ENCODE data around the gene SPOCK3.
"Not testable (repeated sequence)": the region's sequence is repeated elsewhere in the genome, so short reads cannot be mapped to it uniquely, and the experiment has no call there.

SPOCK3 gene

DNA sequence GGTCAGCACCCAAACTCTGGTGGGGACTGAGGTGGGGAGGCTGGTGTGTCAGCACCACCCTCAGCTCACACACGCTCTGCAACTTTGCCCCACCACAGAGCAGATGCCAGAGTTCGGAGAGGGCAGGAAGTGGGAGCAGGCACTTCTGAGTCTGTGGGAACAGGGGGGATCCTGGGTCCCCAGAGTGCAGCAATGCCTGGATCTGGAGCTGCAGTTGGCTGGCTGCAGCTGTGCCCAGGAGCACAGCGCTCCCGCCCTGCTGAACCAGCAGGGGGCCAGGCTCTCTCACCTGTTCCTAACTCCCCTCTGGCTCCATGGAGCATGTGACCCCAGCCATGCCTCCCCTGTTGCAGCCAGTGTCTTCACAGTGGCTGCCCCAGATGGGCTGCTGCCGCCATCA is 252.4 kb downstream of the SPOCK3 start:
- Histone ChIP-seq H3K27me3 (ENCODE audit: control insufficient read depth in 2 of 2, insufficient read depth in 2 of 2, low read length in 2 of 2) (no peaks in the 10 kb centered on the region), H3K9ac (ENCODE audit: low read depth in 1 of 2, low read length in 2 of 2) (no peak overlapping the region), H3K9me3 (ENCODE audit: control insufficient read depth in 2 of 2, low read length in 2 of 2) (peaks cover 0 to 3% of the 10 kb centered on the region in 2 donors), H3K36me3 (ENCODE audit: control insufficient read depth in 2 of 2, insufficient read depth in 2 of 2, low read length in 2 of 2) (no peaks in the 10 kb centered on the region), H3K27ac (ENCODE audit: low read depth in 2 of 2, low read length in 2 of 2) (no peak overlapping the region), H3K4me1 (ENCODE audit: control insufficient read depth in 2 of 2, insufficient read depth in 2 of 2, low read length in 2 of 2) (no peaks in the 10 kb centered on the region), H3K4me3 (ENCODE audit: low read length in 2 of 2) (no peak overlapping the region)

GRCh38 chr4:166980419-166980818 is 253.9 kb downstream of the SPOCK3 start:
- Histone ChIP-seq H3K4me1 (ENCODE audit: control insufficient read depth in 2 of 2, insufficient read depth in 2 of 2, low read length in 2 of 2) (no peaks in the 10 kb centered on the region), H3K4me3 (ENCODE audit: low read length in 2 of 2) (no peak overlapping the region), H3K27me3 (ENCODE audit: control insufficient read depth in 2 of 2, insufficient read depth in 2 of 2, low read length in 2 of 2) (no peaks in the 10 kb centered on the region), H3K9ac (ENCODE audit: low read depth in 1 of 2, low read length in 2 of 2) (no peak overlapping the region), H3K9me3 (ENCODE audit: control insufficient read depth in 2 of 2, low read length in 2 of 2) (peaks cover 0 to 3% of the 10 kb centered on the region in 2 donors), H3K27ac (ENCODE audit: low read depth in 2 of 2, low read length in 2 of 2) (no peak overlapping the region), H3K36me3 (ENCODE audit: control insufficient read depth in 2 of 2, insufficient read depth in 2 of 2, low read length in 2 of 2) (no peaks in the 10 kb centered on the region)

GRCh38 chr4:166977596-166977995 is 256.7 kb downstream of the SPOCK3 start:
- Histone ChIP-seq H3K27ac (ENCODE audit: low read depth in 2 of 2, low read length in 2 of 2) (no peak overlapping the region), H3K36me3 (ENCODE audit: control insufficient read depth in 2 of 2, insufficient read depth in 2 of 2, low read length in 2 of 2) (no peaks in the 10 kb centered on the region), H3K27me3 (ENCODE audit: control insufficient read depth in 2 of 2, insufficient read depth in 2 of 2, low read length in 2 of 2) (no peaks in the 10 kb centered on the region), H3K4me1 (ENCODE audit: control insufficient read depth in 2 of 2, insufficient read depth in 2 of 2, low read length in 2 of 2) (no peaks in the 10 kb centered on the region), H3K9ac (ENCODE audit: low read depth in 1 of 2, low read length in 2 of 2) (no peak overlapping the region), H3K9me3 (ENCODE audit: control insufficient read depth in 2 of 2, low read length in 2 of 2) (peaks cover 0 to 3% of the 10 kb centered on the region in 2 donors), H3K4me3 (ENCODE audit: low read length in 2 of 2) (no peak overlapping the region)

GRCh38 chr4:166972071-166972470 is 262.2 kb downstream of the SPOCK3 start:
- Histone ChIP-seq H3K27me3 (ENCODE audit: control insufficient read depth in 2 of 2, insufficient read depth in 2 of 2, low read length in 2 of 2) (no peaks in the 10 kb centered on the region), H3K9me3 (ENCODE audit: control insufficient read depth in 2 of 2, low read length in 2 of 2) (no peaks in the 10 kb centered on the region), H3K27ac (ENCODE audit: low read depth in 2 of 2, low read length in 2 of 2) (no peak overlapping the region), H3K4me3 (ENCODE audit: low read length in 2 of 2) (no peak overlapping the region), H3K36me3 (ENCODE audit: control insufficient read depth in 2 of 2, insufficient read depth in 2 of 2, low read length in 2 of 2) (no peaks in the 10 kb centered on the region), H3K4me1 (ENCODE audit: control insufficient read depth in 2 of 2, insufficient read depth in 2 of 2, low read length in 2 of 2) (no peaks in the 10 kb centered on the region), H3K9ac (ENCODE audit: low read depth in 1 of 2, low read length in 2 of 2) (no peak overlapping the region)

- H3K4me3 ChIP-seq (ENCODE audit: low read length in 2 of 2); H3K9me3 ChIP-seq (ENCODE audit: control insufficient read depth in 2 of 2, low read length in 2 of 2); H3K27me3 ChIP-seq (ENCODE audit: control insufficient read depth in 2 of 2, insufficient read depth in 2 of 2, low read length in 2 of 2): not testable (repeated sequence)
These were observed 266.1 kb downstream of the SPOCK3 start for GRCh38 chr4:166968219-166968618.

GRCh38 chr4:166965562-166965961 is 268.7 kb downstream of the SPOCK3 start:
- Histone ChIP-seq H3K27ac (ENCODE audit: low read depth in 2 of 2, low read length in 2 of 2) (no peak overlapping the region), H3K4me1 (ENCODE audit: control insufficient read depth in 2 of 2, insufficient read depth in 2 of 2, low read length in 2 of 2) (no peaks in the 10 kb centered on the region), H3K27me3 (ENCODE audit: control insufficient read depth in 2 of 2, insufficient read depth in 2 of 2, low read length in 2 of 2) (no peaks in the 10 kb centered on the region), H3K4me3 (ENCODE audit: low read length in 2 of 2) (no peak overlapping the region), H3K36me3 (ENCODE audit: control insufficient read depth in 2 of 2, insufficient read depth in 2 of 2, low read length in 2 of 2) (no peaks in the 10 kb centered on the region), H3K9me3 (ENCODE audit: control insufficient read depth in 2 of 2, low read length in 2 of 2) (no peaks in the 10 kb centered on the region), H3K9ac (ENCODE audit: low read depth in 1 of 2, low read length in 2 of 2) (no peak overlapping the region)

More at GRCh38 chr4:166968219-166968618, 266.1 kb downstream of the SPOCK3 start:
- not testable (repeated sequence) for H3K4me1 ChIP-seq (ENCODE audit: control insufficient read depth in 2 of 2, insufficient read depth in 2 of 2, low read length in 2 of 2); H3K36me3 ChIP-seq (ENCODE audit: control insufficient read depth in 2 of 2, insufficient read depth in 2 of 2, low read length in 2 of 2); H3K9ac ChIP-seq (ENCODE audit: low read depth in 1 of 2, low read length in 2 of 2); H3K27ac ChIP-seq (ENCODE audit: low read depth in 2 of 2, low read length in 2 of 2)

DNA sequence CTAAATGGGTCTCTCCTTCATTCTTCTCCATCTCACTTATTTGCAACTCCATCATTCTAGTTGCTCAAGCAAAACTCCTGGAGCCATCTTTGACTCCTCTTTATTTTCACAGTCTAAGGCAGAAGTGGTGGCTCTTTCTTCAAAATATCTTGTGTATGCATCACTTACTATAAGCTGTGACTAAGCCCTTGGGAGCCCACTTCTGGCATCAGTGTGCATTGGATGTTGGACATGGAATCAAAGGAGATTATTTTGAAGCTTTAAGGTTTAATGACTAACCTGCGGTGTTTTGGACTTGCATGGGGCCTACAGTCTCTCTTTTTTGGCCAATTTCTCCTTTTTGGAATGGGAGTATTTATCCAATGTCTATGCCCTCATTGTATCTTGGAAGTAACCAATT is 276.8 kb downstream of the SPOCK3 start:
- no peaks in the 10 kb centered on the region for H3K36me3 ChIP-seq (ENCODE audit: control insufficient read depth in 2 of 2, insufficient read depth in 2 of 2, low read length in 2 of 2)
- H3K27ac ChIP-seq (ENCODE audit: low read depth in 2 of 2, low read length in 2 of 2): no peak overlapping the region

GRCh38 chr4:166956484-166956883 is 277.8 kb downstream of the SPOCK3 start:
- no peaks in the 10 kb centered on the region for H3K36me3 ChIP-seq (ENCODE audit: control insufficient read depth in 2 of 2, insufficient read depth in 2 of 2, low read length in 2 of 2)
- no peaks in the 10 kb centered on the region for H3K27me3 ChIP-seq (ENCODE audit: control insufficient read depth in 2 of 2, insufficient read depth in 2 of 2, low read length in 2 of 2)
- no peak overlapping the region for H3K9ac ChIP-seq (ENCODE audit: low read depth in 1 of 2, low read length in 2 of 2)
- H3K27ac ChIP-seq (ENCODE audit: low read depth in 2 of 2, low read length in 2 of 2): no peak overlapping the region
- no peak overlapping the region for H3K4me3 ChIP-seq (ENCODE audit: low read length in 2 of 2)
- no peaks in the 10 kb centered on the region for H3K9me3 ChIP-seq (ENCODE audit: control insufficient read depth in 2 of 2, low read length in 2 of 2)
- no peaks in the 10 kb centered on the region for H3K4me1 ChIP-seq (ENCODE audit: control insufficient read depth in 2 of 2, insufficient read depth in 2 of 2, low read length in 2 of 2)

More for the DNA sequence above, 276.8 kb downstream of the SPOCK3 start:
- no peaks in the 10 kb centered on the region for H3K4me1 ChIP-seq (ENCODE audit: control insufficient read depth in 2 of 2, insufficient read depth in 2 of 2, low read length in 2 of 2)
- no peaks in the 10 kb centered on the region for H3K9me3 ChIP-seq (ENCODE audit: control insufficient read depth in 2 of 2, low read length in 2 of 2)
- no peak overlapping the region for H3K4me3 ChIP-seq (ENCODE audit: low read length in 2 of 2)
- no peaks in the 10 kb centered on the region for H3K27me3 ChIP-seq (ENCODE audit: control insufficient read depth in 2 of 2, insufficient read depth in 2 of 2, low read length in 2 of 2)
- H3K9ac ChIP-seq (ENCODE audit: low read depth in 1 of 2, low read length in 2 of 2): no peak overlapping the region

DNA sequence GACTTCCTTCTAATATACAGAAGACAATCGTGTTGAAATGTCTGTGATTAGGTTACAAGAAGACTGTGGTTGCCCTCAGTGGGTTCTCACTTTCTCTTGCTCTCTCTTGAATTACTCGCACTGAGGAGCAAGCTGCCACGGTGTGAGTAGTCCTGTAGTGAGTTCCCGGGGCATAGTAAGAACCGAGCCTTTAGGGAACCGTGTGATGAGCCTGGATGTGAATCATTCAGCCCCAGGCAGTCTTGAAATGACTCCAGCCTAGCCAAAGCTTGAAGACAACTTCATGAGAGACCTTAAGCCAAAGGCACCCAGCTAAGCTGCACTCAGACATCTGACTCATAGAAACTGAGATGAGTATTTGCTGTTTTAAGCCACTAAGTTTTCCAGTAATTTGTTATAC is 292.7 kb downstream of the SPOCK3 start:
- H3K9ac ChIP-seq (ENCODE audit: low read depth in 1 of 2, low read length in 2 of 2): no peak overlapping the region
- no peaks in the 10 kb centered on the region for H3K9me3 ChIP-seq (ENCODE audit: control insufficient read depth in 2 of 2, low read length in 2 of 2)
- H3K36me3 ChIP-seq (ENCODE audit: control insufficient read depth in 2 of 2, insufficient read depth in 2 of 2, low read length in 2 of 2): no peaks in the 10 kb centered on the region
- H3K4me1 ChIP-seq (ENCODE audit: control insufficient read depth in 2 of 2, insufficient read depth in 2 of 2, low read length in 2 of 2): no peaks in the 10 kb centered on the region
- H3K4me3 ChIP-seq (ENCODE audit: low read length in 2 of 2): no peak overlapping the region
- H3K27me3 ChIP-seq (ENCODE audit: control insufficient read depth in 2 of 2, insufficient read depth in 2 of 2, low read length in 2 of 2): no peaks in the 10 kb centered on the region
- no peak overlapping the region for H3K27ac ChIP-seq (ENCODE audit: low read depth in 2 of 2, low read length in 2 of 2)

DNA sequence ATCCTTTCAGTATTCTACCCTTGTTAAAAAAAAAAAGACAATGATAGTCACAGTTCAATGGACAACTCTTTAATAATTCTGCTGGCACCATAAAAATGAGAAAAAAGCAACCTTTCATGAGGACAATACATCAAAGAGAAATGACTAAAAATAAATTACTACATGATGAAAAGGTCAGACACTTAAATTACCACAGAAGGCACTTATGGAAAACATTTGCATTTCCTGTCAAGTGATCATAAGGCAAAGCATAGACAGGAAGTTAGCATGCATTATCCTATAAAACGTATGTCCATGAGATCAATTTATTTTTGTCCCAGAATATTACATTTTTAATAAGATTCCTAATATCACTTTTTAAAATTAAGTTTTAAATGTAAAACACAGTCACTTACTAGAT is 303.8 kb downstream of the SPOCK3 start:
- Histone ChIP-seq H3K9me3 (ENCODE audit: control insufficient read depth in 2 of 2, low read length in 2 of 2) (no peaks in the 10 kb centered on the region), H3K4me3 (ENCODE audit: low read length in 2 of 2) (no peak overlapping the region), H3K27ac (ENCODE audit: low read depth in 2 of 2, low read length in 2 of 2) (no peak overlapping the region), H3K27me3 (ENCODE audit: control insufficient read depth in 2 of 2, insufficient read depth in 2 of 2, low read length in 2 of 2) (no peaks in the 10 kb centered on the region), H3K9ac (ENCODE audit: low read depth in 1 of 2, low read length in 2 of 2) (no peak overlapping the region), H3K4me1 (ENCODE audit: control insufficient read depth in 2 of 2, insufficient read depth in 2 of 2, low read length in 2 of 2) (no peaks in the 10 kb centered on the region), H3K36me3 (ENCODE audit: control insufficient read depth in 2 of 2, insufficient read depth in 2 of 2, low read length in 2 of 2) (no peaks in the 10 kb centered on the region)

DNA sequence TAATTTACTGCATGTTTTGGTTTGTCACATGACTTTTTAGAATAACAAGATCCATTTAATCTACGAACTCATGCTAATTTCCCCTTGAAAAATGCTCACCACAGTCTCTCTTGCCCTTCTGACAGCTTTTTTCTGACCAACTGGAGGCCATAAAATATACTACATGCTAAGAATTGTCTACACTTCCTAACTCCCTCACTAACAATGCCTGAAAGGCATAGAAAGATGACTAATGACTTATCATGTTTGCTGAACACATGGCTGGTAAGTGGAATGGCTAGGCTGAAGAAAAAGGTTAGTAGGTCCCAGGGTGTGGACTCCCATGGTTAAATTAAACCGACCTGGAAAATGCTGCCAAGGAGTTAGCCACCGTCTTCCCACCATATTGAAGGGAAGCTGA is 309.9 kb downstream of the SPOCK3 start:
- Histone ChIP-seq H3K27me3 (ENCODE audit: control insufficient read depth in 2 of 2, insufficient read depth in 2 of 2, low read length in 2 of 2) (no peaks in the 10 kb centered on the region), H3K4me3 (ENCODE audit: low read length in 2 of 2) (no peak overlapping the region), H3K9ac (ENCODE audit: low read depth in 1 of 2, low read length in 2 of 2) (no peak overlapping the region), H3K36me3 (ENCODE audit: control insufficient read depth in 2 of 2, insufficient read depth in 2 of 2, low read length in 2 of 2) (no peaks in the 10 kb centered on the region), H3K4me1 (ENCODE audit: control insufficient read depth in 2 of 2, insufficient read depth in 2 of 2, low read length in 2 of 2) (no peaks in the 10 kb centered on the region), H3K27ac (ENCODE audit: low read depth in 2 of 2, low read length in 2 of 2) (no peak overlapping the region), H3K9me3 (ENCODE audit: control insufficient read depth in 2 of 2, low read length in 2 of 2) (no peaks in the 10 kb centered on the region)

Measured in mucosa of rectum (tissue), 2 donors.